ENCODE data around the gene SARM1.

GRCh38 chr17:28369684-28370034, 1.8 kb upstream of the SARM1 start:
- TF ChIP-seq CTCF (IDR thresholded peaks at IDR 0.05) (no peak), POLR2A (IDR thresholded peaks at IDR 0.05) (no peak)

Measured in thyroid gland (tissue), 4 donors.